Erythroblast (primary cell): ENCODE results near the gene PTPRD.

ENCODE experiments used
- GATA1 ChIP-seq: IDR thresholded peaks from 2 replicates; pipeline ENCODE4 v1.6.1; 2011; ENCODE audit warnings: low read depth, mild to moderate bottlenecking, control low read depth, low read length, moderate library complexity
- POLR2A ChIP-seq: IDR thresholded peaks from 2 replicates; pipeline ENCODE4 v1.6.1; 2011; ENCODE audit warnings: mild to moderate bottlenecking, low read length

DNA sequence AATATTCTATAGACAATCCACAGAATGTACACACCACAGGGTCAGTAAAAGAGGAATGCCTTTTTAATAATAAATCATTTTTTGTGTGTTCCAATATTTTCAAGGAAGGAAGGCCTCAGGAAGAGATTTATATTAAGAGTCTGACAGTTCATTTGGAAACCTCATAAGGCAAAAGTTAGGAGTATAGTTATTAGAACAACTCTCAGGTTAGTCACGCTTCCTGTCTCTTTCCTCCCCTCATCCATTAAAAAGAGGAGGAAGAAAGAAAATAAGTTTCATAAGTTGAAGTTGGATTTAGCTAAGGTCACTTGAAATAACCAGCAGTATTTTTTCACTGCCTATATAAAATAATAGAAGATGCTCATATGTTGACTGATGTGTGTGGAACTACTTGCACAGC, 863.2 kb downstream of the PTPRD start:
- TF ChIP-seq POLR2A (no peak), GATA1 (no peak)
